ENCODE measurements around the gene CDC20.

The CDC20 gene

DNA sequence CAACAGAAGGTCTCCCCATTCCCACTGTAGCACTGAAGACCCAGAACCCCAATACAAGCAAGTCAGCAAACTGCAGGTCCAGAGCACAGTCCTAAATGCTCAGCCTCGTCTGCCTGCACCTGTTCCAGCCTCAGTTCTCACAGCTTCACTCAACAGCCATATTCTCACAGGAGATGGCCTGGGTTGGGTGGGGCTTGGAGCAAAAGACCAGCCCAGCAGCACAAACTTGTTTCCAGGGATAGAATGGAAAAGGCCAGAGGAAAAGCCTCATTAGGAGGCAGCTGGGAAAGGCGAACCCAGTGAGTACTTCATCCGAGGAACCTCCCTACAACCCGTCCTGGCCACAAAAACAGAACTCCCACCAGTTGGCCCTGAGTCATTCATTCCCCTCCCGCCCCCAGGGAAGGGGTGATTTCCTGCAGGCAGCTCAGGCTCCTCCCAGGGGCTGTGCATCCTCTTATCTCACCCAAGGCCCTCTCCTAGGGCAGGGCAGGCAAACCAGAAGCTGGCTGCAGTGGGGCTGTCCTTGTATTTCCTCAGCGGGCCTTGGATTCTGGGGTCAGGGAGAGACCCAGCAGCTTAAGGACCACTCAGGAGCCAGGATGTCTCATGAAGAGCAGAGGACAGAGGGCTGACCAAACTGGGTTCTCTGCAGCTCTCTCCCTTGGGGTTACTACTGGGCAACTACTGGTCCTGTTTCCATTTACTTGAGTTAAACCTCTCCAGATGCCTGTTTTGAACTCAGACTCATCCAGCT, 28.6 kb upstream of the CDC20 start:
- DNase-seq: no peak

DNA sequence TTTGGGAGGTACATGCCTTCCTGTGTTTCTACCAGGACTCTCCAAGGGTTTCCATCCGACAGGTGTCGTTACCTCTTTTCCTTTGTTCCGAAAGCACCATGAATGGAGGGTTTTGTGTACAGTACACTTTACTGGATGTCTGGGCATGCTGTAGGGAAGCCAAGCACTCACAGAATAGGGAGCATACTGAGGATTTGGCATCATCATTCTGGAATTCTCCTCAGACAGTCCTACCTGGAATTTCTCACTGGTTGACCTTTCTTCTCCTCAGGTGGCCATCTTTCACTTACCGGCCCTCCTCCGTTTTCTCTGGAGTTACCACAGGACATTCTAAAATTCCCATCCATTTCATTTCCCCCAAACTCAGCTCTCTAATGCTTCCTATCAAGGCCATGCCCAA, 27.1 kb upstream of the CDC20 start:
- DNase-seq: no peak

DNA sequence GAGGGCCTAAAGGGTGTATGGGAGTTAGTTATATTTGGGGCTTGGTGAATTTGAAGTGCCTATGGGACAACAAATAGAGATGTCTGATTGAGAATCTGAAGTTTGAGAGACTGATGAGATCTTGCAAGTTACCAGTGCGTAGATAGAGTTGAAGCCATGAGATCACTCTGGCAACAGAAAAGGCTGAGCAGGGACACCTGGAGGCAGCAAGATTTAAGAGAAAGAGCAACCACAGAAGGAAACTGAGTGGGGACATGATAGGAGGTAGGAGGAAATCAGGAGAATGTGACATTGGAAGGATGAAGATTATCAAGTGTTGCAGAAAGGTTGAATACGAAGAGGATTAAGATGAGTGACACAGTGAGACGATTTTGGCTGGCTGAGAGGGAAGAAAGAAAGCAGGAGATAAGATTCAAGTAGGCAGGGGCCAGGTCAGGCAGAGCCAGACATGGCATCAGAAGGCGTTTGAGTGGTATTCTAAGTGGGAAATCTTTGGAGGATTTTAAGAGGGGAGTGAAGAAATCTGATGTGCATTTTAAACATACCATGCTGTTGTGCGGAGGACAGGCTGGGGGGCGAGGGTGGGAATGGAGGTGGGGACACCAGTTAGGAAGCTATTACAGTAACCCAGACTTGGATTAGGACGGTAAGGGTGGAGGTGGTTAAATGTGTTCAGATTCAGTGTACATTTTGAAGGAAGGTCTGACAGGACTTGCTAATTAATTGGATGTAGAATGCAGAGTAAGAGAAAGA, 24.2 kb upstream of the CDC20 start:
- DNase-seq: no peak

DNA sequence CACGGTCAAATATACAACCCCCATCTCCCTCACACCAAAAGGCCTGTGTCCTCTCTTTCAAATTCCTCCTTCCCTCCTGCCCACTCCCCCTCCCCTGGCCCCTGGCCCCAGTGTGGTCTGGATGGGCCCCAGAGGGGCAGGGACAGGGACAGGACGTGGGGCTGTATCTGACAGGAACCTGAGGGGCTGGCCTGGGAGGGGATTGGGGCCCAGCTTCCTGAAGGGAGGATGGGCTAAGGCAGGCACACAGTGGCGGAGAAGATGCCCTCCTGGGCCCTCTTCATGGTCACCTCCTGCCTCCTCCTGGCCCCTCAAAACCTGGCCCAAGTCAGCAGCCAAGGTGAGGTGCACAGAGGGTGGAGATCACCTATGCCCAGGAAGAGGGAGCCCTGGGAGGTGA, 21.2 kb upstream of the CDC20 start, which contains the start of gene MPL:
Gene MPL, plus strand, starts transcription at position 231 of the 400 bp plus-strand sequence. Its CDS starts 31 bp downstream, at position 262.
- DNase-seq: no peak

DNA sequence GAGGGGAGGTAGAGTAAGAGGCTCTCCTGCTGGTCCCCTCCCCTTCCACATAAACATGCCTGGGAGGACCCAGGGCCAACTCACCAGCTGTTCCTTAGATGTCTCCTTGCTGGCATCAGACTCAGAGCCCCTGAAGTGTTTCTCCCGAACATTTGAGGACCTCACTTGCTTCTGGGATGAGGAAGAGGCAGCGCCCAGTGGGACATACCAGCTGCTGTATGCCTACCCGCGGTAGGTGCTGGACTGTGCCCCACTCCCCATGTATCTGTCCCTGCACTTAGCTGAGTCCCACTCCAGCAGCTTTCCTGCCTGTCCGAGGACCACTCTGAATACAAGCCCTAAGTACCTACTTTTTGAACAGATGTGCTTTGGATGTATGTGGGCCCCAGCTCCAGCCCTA, 20.8 kb upstream of the CDC20 start:
- no peak for DNase-seq

DNA sequence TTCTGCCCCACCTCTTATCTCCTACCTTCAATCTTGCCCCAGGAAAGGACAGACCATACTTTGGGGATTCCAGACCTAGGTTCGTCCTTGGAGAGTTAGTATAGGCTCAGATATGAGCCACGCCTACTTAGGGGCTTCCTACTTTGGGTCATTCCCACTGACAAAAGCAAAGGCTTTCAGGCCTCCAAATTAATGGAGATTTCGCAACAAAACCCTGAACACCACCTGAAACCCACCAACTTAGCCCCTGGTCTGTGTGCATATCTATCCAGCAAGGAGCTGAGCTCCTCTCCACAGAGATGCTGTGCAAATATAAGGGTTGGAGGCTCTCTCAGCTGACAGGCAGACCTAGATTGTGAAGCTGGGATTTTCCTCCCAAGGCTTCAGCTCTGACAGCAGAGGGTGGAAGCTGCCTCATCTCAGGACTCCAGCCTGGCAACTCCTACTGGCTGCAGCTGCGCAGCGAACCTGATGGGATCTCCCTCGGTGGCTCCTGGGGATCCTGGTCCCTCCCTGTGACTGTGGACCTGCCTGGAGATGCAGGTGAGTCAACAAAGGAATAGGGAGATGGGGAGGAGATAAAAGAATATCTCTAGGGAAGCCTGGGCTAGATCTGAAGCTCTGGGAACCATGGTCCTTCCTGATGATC, 19.1 kb upstream of the CDC20 start:
- no peak for DNase-seq

DNA sequence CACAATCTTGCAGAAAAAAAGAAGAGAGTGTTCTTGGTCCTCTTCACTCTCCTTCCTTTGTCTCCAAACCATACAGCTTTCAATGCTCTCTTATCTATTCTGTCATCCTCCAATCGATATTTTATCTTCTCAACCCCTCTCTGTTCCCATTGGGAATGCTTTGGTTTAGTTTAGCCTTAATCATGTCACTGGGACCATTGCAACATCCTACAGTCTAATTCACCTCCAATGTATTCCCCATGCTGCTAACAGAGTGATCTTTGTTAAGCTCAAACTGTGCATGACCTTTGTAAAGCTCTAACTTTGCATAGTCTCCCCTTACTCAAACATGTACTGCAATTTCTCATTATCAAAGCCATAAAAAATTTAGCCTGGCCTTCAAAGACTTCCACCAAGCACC, 18.2 kb upstream of the CDC20 start:
- no peak for DNase-seq

DNA sequence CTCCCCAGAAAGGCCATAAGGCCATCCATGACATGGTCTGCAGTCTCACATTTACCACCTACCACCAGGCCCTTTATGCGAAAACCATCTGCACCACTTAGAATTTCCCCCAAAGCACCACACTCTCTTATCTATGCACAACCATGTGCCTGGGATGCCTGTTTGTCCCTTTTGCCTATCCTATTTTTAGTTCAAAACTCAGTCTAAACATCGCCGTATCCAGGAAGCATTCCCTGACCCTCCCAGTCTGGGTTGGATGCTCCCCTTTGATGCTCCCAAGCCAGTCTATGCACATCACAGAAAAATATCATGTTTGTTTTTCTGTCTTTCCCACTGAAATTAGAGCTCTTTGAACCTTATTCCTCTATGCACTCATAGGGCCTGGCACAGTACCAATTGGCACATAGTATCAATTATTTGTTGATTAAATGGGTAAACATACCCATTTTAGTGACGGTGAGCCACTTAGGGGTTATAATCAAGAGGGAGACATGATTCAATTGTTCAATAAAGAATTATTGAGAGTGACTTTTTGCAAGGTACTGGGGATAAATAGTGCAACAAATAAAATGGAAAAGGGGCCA, 14.4 kb upstream of the CDC20 start:
- DNase-seq: no peak

DNA sequence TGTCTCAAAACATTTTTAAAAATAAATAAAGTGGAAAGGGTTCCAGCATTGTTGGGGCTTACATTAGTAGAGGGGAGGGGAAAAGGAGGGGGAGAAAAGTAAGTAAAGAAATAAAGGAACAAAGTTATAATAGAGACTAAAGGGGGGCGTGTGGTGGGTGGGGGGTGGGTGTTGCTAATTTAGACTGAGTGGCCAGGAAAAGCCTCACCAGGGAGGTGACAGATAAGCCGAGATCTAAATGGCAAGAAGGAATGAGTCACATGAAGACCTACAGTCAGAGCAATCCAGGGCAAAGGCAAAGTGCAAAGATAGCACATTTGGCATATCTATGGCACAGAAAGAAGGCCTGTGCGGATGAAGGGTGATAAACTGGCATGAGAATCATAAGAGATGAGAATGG, 13.7 kb upstream of the CDC20 start:
- DNase-seq: no peak

DNA sequence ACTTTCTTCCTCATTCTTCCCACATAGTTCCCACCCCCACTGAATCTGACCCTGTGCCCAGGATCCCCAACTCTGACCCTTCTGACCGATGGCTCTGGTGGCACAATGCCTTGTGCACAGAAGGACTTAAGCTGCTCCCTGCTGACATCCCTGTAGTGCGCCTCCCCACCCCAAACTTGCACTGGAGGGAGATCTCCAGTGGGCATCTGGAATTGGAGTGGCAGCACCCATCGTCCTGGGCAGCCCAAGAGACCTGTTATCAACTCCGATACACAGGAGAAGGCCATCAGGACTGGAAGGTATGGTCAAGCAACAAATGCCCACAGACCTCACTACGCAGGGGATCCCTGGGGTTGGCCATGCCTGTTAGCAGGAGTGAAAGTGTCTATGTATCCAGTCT, 12.1 kb upstream of the CDC20 start:
- no peak for DNase-seq

DNA sequence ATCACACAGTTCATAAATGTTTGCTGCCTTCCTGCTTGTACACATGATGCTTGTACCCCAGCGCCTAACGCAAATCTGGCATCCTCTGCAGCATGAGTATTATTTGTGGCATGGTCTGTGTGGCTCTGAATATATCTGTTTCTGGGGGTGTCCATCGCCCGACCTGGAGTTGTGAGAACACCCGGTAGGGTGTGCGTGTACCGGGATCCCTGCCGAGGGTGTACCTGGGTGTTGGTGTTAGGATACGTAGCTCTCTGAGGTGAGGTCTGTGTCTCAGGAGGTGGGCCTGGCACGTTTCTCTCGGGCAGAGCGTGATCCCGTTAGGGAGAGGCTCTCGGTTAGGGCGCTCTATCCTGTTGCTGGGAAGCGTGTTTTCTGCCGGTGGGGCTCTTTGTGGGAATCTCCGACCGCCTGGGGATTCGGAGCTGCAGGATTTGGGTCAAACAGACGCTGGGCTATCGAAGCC, 10.4 kb upstream of the CDC20 start:
- peak in 1 of 2 experiments; percentile 69 for DNase-seq

DNA sequence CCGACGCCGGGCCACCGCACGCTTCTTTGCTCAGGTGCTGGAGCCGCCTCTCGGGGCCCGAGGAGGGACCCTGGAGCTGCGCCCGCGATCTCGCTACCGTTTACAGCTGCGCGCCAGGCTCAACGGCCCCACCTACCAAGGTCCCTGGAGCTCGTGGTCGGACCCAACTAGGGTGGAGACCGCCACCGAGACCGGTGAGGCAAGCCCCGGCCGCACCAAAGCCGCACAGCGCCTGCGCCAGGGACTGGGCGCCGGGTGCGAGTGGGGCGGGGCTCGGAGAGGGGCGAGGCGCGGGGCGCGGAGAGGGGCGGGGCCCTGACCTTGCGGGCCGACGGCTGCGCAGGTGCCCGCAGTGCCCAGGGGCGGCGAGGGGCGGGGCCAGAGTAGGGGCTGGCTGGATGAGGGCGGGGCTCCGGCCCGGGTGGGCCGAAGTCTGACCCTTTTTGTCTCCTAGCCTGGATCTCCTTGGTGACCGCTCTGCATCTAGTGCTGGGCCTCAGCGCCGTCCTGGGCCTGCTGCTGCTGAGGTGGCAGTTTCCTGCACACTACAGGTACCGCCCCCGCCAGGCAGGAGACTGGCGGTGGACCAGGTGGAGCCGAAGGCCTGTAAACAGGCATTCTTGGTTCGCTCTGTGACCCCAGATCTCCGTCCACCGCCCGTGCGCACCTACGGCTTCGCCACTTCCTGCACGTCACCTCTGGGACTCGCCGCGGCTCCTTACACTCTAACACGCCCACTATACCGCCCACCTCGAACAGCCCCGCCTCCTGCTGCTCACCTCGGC, 9.8 kb upstream of the CDC20 start:
- DNase-seq: peak; percentile 60 to 78

DNA sequence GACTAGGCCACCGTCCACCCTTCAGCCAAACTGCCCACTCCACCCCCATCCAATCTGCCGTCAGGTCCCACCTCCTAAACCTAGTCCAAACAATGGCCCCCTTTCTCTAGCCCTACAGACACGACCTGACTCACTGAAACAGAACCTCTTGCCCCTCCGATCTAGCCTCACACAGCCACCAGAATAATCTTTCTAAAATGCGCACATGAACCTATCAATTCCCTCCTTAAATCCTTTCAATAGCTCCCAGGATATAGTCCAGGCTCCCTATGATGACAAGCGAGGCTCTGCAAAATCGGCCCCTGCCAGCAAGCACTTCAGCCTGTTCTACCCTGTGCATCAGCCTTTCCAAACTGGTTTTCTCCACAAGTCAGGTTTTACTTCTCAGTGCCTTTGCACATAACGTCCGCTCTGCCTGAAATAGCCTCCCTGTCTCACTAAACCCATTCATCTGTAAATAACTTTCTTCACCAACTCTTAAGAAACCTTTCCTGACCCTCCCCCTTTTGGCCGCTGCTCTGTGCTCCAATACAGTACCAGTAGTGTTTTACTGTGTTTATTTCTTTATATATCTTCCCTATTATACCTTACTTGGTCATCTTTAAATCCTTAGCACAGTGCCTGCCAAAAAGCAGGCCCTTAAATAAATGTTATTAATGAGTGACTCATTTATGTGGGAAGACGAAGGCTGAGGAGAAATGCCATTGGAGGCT, 9.0 kb upstream of the CDC20 start:
- no peak for DNase-seq

DNA sequence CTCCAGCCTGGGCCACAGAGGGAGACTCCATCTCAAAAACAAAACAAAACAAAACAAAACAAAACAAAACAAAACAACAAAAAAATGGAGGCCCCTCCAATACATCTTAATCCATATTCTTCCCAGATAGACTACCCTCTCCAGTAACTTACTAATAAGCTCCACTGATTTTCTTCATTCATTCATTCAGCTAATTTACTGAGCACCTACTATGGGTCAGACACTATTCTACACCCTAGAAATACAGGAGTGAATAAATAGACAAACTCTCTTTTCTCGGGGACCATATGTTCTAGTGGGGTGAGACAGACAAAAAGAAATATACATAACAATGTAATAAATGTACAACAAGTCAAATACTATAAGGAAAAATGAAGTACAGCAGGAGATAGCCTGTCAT, 7.8 kb upstream of the CDC20 start:
- no peak for DNase-seq

DNA sequence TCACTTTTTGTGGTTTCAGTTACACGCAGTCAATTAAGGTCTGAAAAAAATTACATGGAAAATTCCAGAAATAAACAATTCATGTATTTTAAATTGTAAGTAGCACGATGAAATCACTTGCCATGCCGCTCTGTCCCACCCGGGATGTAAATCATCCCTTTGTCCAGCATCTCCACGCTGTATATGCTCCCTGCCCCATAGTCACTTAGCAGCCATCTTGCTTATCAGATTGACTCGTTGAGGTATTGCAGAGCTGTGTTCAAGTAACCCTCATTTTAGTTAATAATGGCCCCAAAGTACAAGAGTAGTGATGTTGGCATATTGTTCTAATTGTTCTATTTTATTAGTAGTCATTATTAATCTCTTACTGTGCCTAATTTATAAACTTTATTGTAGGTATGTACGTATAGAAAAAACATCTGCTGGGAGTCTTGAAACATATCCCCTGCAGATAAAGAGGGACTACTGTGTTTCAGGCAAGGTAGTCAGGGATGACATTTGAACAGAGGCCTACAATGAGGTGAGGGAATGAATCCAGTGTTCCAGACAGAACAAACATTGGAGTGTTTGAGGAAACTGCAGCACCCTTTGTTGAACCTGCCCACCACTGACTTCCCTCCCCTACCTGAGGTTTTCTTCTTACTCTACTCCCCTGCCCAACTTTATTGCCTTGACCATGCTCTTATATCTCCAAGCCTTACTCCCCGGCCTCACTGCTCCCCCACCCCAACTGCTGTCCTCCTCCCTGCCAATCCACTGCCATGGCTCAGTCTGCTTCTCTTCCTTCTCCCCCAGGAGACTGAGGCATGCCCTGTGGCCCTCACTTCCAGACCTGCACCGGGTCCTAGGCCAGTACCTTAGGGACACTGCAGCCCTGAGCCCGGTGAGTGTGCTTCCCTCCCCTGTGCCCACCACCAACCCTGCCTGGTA, 7.1 kb upstream of the CDC20 start:
- no peak for DNase-seq

DNA sequence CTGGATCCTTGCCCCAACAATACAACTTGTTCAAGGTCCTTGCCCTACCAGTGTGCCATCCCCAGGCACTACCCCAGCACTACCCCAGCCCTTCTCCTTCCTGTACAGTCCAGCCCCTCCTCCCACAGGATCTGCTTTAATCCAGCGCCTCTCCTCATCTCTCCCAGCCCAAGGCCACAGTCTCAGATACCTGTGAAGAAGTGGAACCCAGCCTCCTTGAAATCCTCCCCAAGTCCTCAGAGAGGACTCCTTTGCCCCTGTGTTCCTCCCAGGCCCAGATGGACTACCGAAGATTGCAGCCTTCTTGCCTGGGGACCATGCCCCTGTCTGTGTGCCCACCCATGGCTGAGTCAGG, 6.5 kb upstream of the CDC20 start:
- no peak for DNase-seq

DNA sequence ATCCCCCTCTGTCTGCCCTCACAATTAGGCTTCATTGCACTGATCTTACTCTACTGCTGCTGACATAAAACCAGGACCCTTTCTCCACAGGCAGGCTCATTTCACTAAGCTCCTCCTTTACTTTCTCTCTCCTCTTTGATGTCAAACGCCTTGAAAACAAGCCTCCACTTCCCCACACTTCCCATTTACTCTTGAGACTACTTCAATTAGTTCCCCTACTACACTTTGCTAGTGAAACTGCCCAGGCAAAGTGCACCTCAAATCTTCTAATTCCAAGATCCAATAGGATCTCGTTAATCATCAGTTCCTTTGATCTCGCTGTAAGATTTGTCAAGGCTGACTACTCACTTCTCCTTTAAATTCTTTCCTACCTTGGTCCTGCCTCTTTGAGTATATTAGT, 5.9 kb upstream of the CDC20 start:
- DNase-seq: no peak

DNA sequence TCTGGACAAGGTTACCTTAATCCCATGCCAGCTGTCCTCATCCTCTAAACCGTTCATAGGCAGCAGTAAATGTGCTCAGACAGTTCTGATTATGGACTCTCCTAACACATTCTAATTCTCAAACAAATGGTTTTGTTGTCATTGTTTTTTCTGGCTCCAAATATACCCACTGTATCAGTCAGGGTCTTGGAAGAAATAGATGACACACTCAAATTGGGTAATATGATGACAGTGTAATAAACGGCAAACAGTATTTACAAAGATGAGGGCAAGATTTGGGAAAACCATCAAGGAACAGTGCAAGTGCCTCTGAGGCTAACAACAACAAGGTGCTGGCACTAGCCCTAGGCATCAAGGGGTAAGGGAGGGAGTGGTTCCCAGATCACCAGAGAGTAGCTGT, 4.3 kb upstream of the CDC20 start:
- DNase-seq: peak in 1 of 2 experiments; percentile 10

DNA sequence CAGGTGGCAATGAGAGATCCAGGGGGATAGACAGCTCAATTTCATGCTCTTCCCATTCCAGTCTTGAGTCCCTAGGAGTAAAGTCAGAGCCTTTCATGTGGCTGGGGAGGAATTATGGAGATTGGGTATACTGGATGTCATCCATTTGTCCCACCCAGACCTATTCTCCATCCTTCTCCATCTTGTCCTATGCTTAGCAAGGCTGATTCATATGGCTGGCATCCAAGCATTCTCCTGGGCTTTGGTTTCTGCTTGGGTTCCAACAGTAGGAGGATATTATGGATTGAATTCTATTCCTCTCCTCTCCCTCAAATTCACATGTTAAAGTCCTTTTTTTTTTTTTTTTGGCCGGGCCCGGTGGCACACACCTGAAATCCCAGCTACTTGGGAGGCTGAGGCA, 3.8 kb upstream of the CDC20 start:
- DNase-seq: no peak

DNA sequence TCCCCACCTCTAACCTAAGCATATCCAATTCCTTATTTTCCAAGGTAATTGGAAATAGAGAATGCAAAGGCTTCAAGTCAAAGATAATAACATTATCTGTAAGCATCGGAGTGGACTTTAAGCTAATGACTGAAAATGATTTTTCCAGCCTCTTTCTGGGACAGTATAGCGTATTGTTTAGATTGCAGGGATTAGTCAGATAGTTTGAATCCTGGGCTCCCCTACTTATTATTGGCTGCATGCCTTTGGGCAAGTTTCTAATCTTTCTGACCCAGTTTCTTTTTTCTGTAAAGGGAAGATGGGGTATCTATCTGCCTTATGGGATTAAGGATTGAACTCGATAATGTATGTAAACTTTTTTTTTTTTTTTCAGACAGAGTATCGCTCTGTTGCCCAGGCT, 1.5 kb upstream of the CDC20 start:
- DNase-seq: no peak
